ENCODE data around the gene PSMA5. TPM values are rescaled to one million over a fixed set of nuclear protein-coding genes. Genes with fewer than 3 reads are reported as not detected.

PSMA5 gene
- total RNA-seq, 2 donors from 2014 or later = 19.8 to 27.6 TPM

DNA sequence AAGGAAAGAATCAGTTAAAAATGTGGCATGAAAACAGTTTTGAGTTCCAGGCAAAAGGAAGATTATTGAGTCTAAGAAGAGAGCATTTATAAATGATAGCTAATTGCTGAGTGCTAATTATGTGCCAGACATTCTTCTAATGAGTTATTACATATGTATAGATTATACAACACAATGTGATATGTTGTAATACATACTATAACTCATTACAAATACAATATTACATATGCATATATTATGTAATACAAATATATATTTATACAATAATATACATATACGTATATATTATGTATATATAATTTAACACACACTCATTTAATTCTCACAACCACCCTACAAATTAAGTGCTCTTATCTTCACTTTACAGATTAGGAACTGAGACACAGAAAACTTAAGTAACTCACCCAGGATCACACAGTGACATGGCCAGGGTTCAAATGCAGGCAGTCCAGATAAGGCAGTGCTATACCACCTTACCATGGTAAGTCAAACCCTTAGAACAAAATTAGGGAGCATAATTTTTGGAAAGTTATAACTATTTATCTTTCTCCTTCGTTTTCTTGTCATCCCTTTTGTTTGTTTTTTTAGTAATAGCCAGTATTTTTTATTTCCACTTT is 32.5 kb downstream of the PSMA5 start:
- H3K27me3 ChIP-seq = no peaks in the 10 kb centered on the region
- H3K4me3 ChIP-seq = no peak overlapping the region

DNA sequence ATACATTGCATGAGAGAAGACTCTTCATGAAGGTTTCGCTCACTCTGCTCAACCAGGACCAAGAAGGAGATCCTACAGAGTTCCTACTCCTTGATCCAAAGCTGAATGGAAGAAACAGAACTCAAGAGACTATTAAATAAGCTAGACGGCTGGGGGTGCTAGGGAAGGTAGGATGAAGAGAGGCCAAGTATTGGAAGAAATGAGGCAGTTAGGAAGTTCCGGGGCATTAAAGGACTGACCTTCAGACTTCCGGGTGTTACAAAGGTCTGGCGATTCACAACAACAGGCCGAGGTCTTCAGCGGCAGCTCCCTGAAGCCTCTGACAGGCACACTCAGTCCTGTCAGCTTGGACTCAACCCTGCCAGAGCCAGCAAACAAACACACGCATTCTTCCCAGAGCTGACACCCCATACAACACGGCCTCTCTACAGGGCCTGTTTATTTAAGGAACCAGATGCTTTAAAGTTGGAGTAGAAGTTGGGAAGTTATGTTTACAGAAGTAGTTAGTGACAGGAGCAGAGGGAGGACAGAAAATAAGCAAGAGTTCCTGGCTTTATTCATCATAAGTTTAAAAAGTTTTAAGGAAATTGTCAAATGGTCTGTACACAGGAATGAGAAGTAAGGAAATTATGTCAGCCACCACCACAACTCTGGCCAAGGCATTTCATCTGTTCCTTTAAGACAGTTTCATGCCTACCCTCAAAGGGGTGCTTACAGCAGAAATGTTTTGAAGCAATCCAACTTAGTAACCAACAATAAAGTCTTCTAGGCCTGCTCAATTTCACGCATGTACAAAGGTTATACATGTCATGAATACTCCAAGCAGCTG is 33.2 kb downstream of the PSMA5 start:
- Histone ChIP-seq H3K4me1 (peaks cover 0 to 82% of the 10 kb centered on the region in 2 donors), H3K27me3 (no peaks in the 10 kb centered on the region), H3K9me3 (no peaks in the 10 kb centered on the region), H3K36me3 (no peaks in the 10 kb centered on the region), H3K4me3 (peak overlapping the region; percentile 20 to 33), H3K27ac (peak overlapping the region; percentile 87 to 93)
- TF ChIP-seq, protein P1, sequence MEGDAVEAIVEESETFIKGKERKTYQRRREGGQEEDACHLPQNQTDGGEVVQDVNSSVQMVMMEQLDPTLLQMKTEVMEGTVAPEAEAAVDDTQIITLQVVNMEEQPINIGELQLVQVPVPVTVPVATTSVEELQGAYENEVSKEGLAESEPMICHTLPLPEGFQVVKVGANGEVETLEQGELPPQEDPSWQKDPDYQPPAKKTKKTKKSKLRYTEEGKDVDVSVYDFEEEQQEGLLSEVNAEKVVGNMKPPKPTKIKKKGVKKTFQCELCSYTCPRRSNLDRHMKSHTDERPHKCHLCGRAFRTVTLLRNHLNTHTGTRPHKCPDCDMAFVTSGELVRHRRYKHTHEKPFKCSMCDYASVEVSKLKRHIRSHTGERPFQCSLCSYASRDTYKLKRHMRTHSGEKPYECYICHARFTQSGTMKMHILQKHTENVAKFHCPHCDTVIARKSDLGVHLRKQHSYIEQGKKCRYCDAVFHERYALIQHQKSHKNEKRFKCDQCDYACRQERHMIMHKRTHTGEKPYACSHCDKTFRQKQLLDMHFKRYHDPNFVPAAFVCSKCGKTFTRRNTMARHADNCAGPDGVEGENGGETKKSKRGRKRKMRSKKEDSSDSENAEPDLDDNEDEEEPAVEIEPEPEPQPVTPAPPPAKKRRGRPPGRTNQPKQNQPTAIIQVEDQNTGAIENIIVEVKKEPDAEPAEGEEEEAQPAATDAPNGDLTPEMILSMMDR (IDR thresholded peaks at IDR 0.05) = no peak
- peak; percentile 86 for DNase-seq (ENCODE audit: low spot score)

More for the DNA sequence above, 32.5 kb downstream of the PSMA5 start:
- Histone ChIP-seq H3K27ac (peak overlapping the region; percentile 87 to 93), H3K4me1 (peaks cover 0 to 82% of the 10 kb centered on the region in 2 donors), H3K36me3 (no peaks in the 10 kb centered on the region), H3K9me3 (no peaks in the 10 kb centered on the region)
- no peak for DNase-seq (ENCODE audit: low spot score)
- TF ChIP-seq, protein P1 (IDR thresholded peaks at IDR 0.05) = no peak

- H3K4me3 ChIP-seq = peak overlapping the region; percentile 20 to 33
Measured at GRCh38 chr1:109392037-109392787, 34.0 kb downstream of the PSMA5 start.

GRCh38 chr1:109391626-109392025 is 34.6 kb downstream of the PSMA5 start:
- H3K36me3 ChIP-seq = no peaks in the 10 kb centered on the region
- H3K4me3 ChIP-seq = peak overlapping the region; percentile 20
- peaks cover 0 to 82% of the 10 kb centered on the region in 2 donors for H3K4me1 ChIP-seq
- TF ChIP-seq, protein P1 (IDR thresholded peaks at IDR 0.05) = no peak
- H3K9me3 ChIP-seq = no peaks in the 10 kb centered on the region
- no peak for DNase-seq (ENCODE audit: low spot score)
- H3K27me3 ChIP-seq = no peaks in the 10 kb centered on the region
- peak overlapping the region; percentile 87 to 93 for H3K27ac ChIP-seq

More at GRCh38 chr1:109392037-109392787, 34.0 kb downstream of the PSMA5 start:
- Histone ChIP-seq H3K4me1 (peaks cover 0 to 85% of the 10 kb centered on the region in 2 donors), H3K27me3 (no peaks in the 10 kb centered on the region), H3K9me3 (no peaks in the 10 kb centered on the region), H3K36me3 (no peaks in the 10 kb centered on the region), H3K27ac (peak overlapping the region; percentile 87 to 93)
- TF ChIP-seq, protein P1 (IDR thresholded peaks at IDR 0.05) = no peak
- no peak for DNase-seq (ENCODE audit: low spot score)

GRCh38 chr1:109391157-109391556 is 35.1 kb downstream of the PSMA5 start:
- TF ChIP-seq, protein P1 (IDR thresholded peaks at IDR 0.05) = no peak
- H3K27ac ChIP-seq = peak overlapping the region; percentile 87 to 93
- peaks cover 0 to 82% of the 10 kb centered on the region in 2 donors for H3K4me1 ChIP-seq
- H3K9me3 ChIP-seq = no peaks in the 10 kb centered on the region
- H3K27me3 ChIP-seq = no peaks in the 10 kb centered on the region
- no peak for DNase-seq (ENCODE audit: low spot score)
- peak overlapping the region; percentile 20 for H3K4me3 ChIP-seq
- no peaks in the 10 kb centered on the region for H3K36me3 ChIP-seq
